ENCODE measurements around the gene IRX3.

DNA sequence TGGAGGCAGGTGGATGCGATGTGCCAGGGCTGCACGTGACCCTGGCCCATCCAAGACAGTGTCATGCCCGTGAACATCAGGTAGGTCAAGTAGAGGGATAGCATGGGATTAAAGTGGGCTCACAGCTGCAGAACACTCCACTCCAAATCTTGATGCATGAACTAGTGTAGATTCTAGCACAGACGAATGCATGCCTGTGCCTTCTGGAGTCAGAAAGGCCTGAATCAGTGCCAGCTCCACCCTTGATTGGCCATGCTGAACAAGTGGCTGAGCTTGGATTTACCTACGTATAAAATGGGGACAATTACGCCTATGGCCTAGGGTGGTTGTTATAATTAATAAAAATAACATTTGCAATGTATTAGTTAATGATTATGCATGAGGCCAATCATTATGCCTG lies 10.6 kb downstream of the IRX3 start:
- TF ChIP-seq, protein P1, sequence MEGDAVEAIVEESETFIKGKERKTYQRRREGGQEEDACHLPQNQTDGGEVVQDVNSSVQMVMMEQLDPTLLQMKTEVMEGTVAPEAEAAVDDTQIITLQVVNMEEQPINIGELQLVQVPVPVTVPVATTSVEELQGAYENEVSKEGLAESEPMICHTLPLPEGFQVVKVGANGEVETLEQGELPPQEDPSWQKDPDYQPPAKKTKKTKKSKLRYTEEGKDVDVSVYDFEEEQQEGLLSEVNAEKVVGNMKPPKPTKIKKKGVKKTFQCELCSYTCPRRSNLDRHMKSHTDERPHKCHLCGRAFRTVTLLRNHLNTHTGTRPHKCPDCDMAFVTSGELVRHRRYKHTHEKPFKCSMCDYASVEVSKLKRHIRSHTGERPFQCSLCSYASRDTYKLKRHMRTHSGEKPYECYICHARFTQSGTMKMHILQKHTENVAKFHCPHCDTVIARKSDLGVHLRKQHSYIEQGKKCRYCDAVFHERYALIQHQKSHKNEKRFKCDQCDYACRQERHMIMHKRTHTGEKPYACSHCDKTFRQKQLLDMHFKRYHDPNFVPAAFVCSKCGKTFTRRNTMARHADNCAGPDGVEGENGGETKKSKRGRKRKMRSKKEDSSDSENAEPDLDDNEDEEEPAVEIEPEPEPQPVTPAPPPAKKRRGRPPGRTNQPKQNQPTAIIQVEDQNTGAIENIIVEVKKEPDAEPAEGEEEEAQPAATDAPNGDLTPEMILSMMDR (IDR thresholded peaks at IDR 0.05): no peak
- no peak for TF ChIP-seq POLR2A (IDR thresholded peaks at IDR 0.05)
- TF ChIP-seq EP300 (IDR thresholded peaks at IDR 0.05): no peak

All from stomach (tissue), 4 donors.